ENCODE results near the gene PTPRE.

PTPRE gene

DNA sequence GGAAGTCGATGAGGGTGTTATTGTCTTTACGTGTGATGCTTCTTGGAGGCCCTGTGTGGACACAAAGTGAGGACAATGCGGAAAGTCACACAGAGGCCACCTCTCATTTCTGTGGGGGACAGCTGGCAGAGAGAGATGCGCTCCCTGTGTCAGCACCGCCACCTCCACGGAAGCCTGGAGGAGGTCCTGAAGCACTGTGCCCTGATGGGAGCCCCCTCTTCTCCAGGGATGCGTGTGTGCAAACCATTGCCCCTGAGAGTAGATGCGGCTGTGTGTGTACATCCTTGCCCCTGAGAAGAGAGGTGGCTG, 2.0 kb downstream of the PTPRE start:
- DNase-seq, result no peak

DNA sequence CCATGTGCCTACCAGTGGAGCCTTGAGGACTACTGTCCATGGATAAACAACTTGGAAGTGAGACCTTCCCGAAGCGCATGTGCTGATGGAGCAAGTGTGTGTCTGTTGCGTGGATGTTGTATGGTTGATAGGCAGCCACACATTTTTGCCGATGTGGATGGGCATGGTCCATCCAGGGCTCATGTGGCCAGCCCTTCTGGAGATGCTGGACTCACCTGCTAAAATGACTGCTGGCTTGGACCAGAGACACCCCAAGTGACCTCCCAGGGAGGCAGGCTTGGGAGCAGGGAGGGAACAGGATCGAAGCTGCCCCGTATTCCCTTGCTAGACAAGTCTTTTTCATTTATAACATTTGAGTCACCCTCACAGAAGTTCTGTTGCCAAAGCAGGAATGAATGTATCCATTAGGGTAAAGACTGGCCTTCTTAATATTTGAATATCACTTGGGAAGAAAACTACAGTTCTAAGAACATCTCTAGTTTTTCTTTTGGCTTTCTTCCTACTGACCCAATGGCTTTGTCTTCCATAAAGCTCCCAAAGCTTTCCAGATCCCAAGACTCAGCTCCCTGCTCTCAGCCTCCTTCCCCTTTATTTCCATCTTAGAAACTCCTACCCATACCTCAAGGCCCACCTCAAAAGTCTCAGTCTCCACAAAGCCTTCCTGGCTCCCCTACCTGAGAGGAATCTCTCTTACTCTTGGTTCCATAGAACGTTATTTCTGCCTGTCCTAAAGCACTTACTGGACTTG, 3.0 kb downstream of the PTPRE start:
- no peak for DNase-seq

GRCh38 chr10:127910464-127910770, 3.5 kb downstream of the PTPRE start:
- DNase-seq, result no peak

GRCh38 chr10:127911218-127911866, 4.4 kb downstream of the PTPRE start:
- no peak for DNase-seq

DNA sequence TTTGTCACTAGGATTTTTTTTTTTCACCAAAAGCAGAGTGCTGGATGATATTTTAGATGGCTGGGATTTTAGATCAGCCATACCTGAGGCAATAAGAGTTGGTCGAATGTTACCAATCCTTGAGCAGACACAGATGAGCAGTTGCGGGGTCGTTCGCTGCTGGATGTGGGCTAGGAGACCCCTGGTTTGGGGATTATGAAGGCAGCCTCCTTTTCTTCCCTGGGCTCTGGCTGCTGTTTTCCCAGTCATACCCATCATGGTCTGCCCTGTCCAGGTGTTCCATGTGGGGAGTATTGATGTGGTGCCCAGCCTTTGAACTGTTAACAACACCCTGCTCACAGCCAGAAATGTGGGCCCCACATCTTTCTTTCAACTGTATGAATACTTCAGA, 5.0 kb downstream of the PTPRE start:
- no peak for DNase-seq

GRCh38 chr10:127912607-127913367, 5.9 kb downstream of the PTPRE start:
- DNase-seq, result no peak

GRCh38 chr10:127913368-127913759, 6.5 kb downstream of the PTPRE start:
- DNase-seq, result no peak

- no peak for DNase-seq
Measured at GRCh38 chr10:127915324-127915723, 8.4 kb downstream of the PTPRE start.

DNA sequence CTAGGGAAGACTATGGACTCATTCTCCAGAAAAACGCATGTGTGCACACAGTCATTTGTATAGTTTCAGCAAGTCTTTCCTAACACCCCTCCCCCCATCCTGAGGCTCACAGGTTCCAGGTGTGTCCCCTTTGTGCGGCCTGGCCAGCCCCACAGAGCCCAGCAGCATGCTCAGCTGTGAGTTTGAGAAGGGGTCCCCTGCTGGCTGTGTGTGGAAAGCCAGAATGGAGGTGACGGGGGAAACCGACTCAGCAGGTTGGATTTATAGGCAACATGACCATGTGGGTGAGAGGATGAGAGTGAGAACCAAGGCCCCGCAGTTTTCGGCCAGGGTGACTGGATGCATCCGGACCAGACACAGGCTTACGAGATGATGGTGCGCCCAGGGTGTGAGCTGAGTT, 9.9 kb downstream of the PTPRE start:
- DNase-seq, result no peak

GRCh38 chr10:127918572-127918971, 11.7 kb downstream of the PTPRE start:
- no peak for DNase-seq

GRCh38 chr10:127919418-127920271, 12.7 kb downstream of the PTPRE start:
- DNase-seq, result no peak

DNA sequence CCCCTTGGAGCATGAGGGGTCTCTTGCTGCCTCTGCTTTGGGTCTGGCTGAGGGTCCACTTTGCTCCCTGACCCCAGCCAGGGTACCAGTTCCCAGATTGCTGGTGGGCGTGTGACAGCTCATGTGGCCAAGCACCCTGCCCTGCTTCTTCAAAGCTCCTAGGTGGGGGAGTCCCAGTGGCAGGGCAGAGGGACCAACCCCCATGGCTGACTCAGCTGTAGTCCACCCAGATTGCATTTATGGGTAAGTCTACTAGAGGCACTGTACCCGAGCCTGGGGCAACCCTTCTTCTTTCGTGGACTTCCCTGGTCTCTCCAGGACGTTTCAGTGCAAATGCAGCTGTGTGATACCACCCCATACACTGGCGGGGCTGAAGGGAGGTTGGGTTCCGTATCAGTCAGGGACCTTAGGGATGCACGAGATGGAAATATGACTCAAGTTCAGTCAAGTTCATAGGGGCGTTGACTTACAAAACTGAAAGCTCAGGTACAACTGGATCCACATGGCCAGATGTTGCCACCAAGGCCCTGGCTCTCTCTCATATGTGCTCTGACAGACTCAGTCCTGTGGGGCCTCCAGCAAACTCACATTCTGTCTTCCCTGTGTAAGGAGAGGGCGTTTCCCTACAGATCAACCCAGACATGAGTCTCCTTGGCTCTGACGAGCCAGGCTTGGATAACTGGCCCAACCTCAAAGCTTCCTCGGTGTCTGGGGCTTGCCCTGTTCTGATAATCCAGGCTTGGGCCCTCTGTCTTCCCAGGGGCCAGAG, 13.6 kb downstream of the PTPRE start:
- no peak for DNase-seq

GRCh38 chr10:127921075-127921752, 14.3 kb downstream of the PTPRE start:
- DNase-seq, result no peak

- DNase-seq, result no peak
Measured at GRCh38 chr10:127921753-127922145, 14.8 kb downstream of the PTPRE start.

DNA sequence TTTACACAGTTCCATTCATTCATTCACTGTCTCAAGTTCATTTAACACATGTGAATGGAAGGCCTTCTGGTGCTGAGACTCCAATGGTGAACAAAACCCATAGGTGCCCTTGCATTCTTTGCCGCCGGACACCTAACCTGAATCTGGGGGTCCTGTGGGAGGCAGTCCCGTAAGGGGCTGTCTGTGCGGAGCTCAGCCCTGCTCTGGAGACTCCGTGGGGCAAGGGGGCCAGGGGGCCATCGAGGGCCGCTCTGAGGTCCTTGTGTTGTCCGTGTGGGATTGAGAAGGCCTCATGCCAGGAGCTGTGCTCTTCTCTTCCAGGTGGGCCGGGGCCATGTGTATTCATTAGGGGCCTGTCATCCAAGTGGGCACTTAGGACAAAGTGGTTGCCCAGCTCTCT, 15.3 kb downstream of the PTPRE start:
- no peak for DNase-seq

- no peak for DNase-seq
Measured at GRCh38 chr10:127922675-127923366, 15.9 kb downstream of the PTPRE start.

DNA sequence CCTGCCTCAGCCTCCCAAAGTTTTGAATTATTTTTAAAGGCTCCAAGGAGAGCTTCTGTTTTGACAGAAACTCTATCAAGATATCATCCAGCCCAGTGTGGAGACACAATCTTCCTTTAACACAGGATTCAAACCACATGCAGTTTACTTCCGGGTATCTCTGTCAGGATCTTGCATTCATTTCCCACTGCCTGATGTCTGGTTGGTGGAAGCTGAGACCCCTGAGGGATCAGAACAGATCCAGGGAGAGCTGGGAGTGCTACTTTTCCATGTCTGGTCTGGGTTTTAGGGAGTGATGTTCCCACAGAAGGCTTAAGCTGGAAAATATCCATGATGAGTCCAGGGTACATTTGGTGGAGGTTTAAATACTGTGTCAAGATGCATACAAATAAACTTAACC, 16.7 kb downstream of the PTPRE start:
- no peak for DNase-seq

DNA sequence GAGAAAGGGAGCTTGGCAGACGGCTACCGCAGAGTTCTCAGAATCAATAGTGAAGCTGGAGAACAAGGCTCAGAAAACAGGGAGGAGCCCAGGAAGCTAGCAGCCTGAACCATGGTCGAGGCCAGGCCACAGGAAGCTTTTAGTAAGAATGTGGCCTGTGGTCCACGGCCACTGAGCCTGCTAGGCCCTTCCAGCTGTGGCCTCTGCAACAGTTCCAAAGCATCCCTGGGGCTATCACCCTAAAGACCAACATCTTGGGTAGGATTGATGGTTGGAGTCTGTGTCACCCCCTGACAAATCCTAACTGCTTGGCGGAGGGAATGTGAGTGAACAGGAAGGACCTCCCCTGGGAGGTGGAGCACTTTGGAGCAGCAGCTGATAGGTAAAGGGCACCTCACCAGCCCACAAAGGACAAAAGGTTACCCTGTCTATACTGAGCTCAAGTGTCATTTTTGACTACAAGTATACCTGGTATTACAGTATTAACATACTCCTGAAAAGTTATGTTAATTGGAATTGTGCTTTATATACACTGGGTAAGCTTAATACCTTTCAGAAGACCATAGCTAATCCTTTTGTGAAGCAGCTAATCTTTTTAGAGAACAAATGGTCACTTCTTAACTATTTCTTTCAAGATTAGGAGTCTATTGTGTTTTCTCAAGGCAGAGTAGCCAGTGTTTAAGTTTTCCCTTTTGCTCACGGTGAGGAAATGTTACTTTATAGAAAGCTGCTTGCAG, 18.7 kb downstream of the PTPRE start:
- DNase-seq, result no peak

DNA sequence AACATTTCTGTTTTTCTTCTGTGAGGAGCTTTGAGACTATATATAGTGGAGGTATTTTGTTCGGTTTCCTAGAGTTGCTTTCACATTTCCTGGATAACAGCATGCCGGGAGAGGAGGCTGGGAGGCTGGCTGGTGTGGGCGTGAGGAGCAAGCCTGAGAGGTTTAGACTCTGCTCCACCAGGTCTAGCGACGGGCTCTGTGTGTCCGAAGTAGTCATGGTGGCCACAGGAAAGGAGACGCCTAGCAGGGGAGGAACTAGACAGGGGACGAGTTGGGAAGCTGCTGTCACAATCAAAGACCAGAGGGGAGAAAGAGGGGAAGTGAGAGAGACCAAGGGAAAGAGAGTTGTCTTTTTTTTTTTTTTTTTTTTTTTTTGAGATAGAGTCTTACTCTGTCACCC, 19.6 kb downstream of the PTPRE start:
- no peak for DNase-seq

GRCh38 chr10:127928021-127928806, 21.3 kb downstream of the PTPRE start:
- DNase-seq, result no peak
